Measurements from ENCODE around the gene WDR7.
A peak's percentile ranks its signal among the peaks of the same experiment; 100 is the strongest.

Gene WDR7

GRCh38 chr18:57080479-57080878 lies 429.3 kb downstream of the WDR7 start:
- H3K4me3 ChIP-seq (ENCODE audit: low read depth, low read length) = no peak overlapping the region
- TF ChIP-seq CTCF (IDR thresholded peaks at IDR 0.05; ENCODE audit: borderline replicate concordance, insufficient read depth, low read depth, low read length) = no peak

- H3K4me3 ChIP-seq (ENCODE audit: low read depth, low read length) = no peak overlapping the region
- TF ChIP-seq CTCF (IDR thresholded peaks at IDR 0.05; ENCODE audit: borderline replicate concordance, insufficient read depth, low read depth, low read length) = no peak
These were observed 430.7 kb downstream of the WDR7 start for GRCh38 chr18:57081899-57082298.

- TF ChIP-seq CTCF (IDR thresholded peaks at IDR 0.05; ENCODE audit: borderline replicate concordance, insufficient read depth, low read depth, low read length) = no peak
- no peak overlapping the region for H3K4me3 ChIP-seq (ENCODE audit: low read depth, low read length)
These were observed 432.3 kb downstream of the WDR7 start for GRCh38 chr18:57083485-57083884.

- no peak for TF ChIP-seq CTCF (IDR thresholded peaks at IDR 0.05; ENCODE audit: borderline replicate concordance, insufficient read depth, low read depth, low read length)
- peak overlapping the region; percentile 36 for H3K4me3 ChIP-seq (ENCODE audit: low read depth, low read length)
These were observed 433.4 kb downstream of the WDR7 start for GRCh38 chr18:57084331-57085271.

GRCh38 chr18:57085371-57085770 lies 434.2 kb downstream of the WDR7 start:
- TF ChIP-seq CTCF (IDR thresholded peaks at IDR 0.05; ENCODE audit: borderline replicate concordance, insufficient read depth, low read depth, low read length) = no peak
- H3K4me3 ChIP-seq (ENCODE audit: low read depth, low read length) = no peak overlapping the region

- no peak for TF ChIP-seq CTCF (IDR thresholded peaks at IDR 0.05; ENCODE audit: borderline replicate concordance, insufficient read depth, low read depth, low read length)
- H3K4me3 ChIP-seq (ENCODE audit: low read depth, low read length) = no peak overlapping the region
These were observed 435.0 kb downstream of the WDR7 start for GRCh38 chr18:57086163-57086562.

Data from GM12875 (cell line).